ENCODE measurements around the gene MPV17L2.
A peak's percentile ranks its signal among the peaks of the same experiment; 100 is the strongest.

The MPV17L2 gene

GRCh38 chr19:18192673-18193387 lies at the start of gene MPV17L2:
MPV17L2 (plus strand) TSS chr19:18193218; CDS start chr19:18193282, 64 bp downstream.
- Histone ChIP-seq H3K27ac (ENCODE audit: low read depth, low read length) (peak within 1 kb of the TSS; percentile 87), H3F3A (ENCODE audit: control insufficient read depth, insufficient read depth) (peaks cover 33% of the 10 kb centered on the region), H3K36me3 (ENCODE audit: control insufficient read depth, low read length) (peaks cover 20% of the 10 kb centered on the region), H3K9me2 (replicated peaks; ENCODE audit: control insufficient read depth, low read length) (no peaks in the 10 kb centered on the region), H3K4me3 (ENCODE audit: low read length) (peak within 1 kb of the TSS; percentile 94), H4K20me1 (ENCODE audit: control insufficient read depth, insufficient read depth, low read depth, low read length) (no peaks in the 10 kb centered on the region; the same call in 1 of the 2 replicates), H3K4me2 (ENCODE audit: low read length) (peak within 1 kb of the TSS; percentile 91), H3K79me2 (ENCODE audit: control insufficient read depth, low read length) (peaks cover 15% of the 10 kb centered on the region), H3K4me1 (ENCODE audit: control insufficient read depth, low read length) (peaks cover 56% of the 10 kb centered on the region), H3K9me3 (ENCODE audit: control insufficient read depth, insufficient read depth, low read length) (no peaks in the 10 kb centered on the region), H3K27me3 (ENCODE audit: control insufficient read depth, low read length) (no peaks in the 10 kb centered on the region)
- TF ChIP-seq EZH2phosphoT487 (IDR thresholded peaks at IDR 0.05; ENCODE audit: borderline replicate concordance, low read length) (no peak), CTCF (IDR thresholded peaks at IDR 0.05; ENCODE audit: low read depth, low read length, poor library complexity, severe bottlenecking) (no peak)

DNA sequence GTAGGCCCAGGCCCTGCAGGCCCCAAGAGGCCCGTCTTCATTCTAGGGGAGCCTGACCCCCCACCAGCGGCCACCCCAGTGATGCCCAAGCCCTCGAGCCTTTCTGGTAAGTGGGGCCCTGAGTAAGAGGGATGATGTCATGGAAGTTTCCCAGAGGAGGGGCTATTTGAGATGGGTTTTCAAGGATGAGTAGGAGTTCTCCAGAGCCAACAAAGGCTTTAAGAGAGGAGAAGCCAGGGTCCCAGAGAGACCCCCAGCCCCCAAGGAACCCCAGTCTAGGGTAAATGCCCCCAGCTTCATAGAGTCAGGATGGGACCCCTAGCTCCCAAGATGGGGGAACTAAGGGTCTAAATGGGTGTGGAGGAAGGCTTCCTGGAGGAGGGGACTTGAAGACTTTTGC lies 49.1 kb upstream of the MPV17L2 start:
- Histone ChIP-seq H3F3A (ENCODE audit: control insufficient read depth, insufficient read depth) (no peaks in the 10 kb centered on the region), H3K36me3 (ENCODE audit: control insufficient read depth, low read length) (peaks cover 42% of the 10 kb centered on the region), H4K20me1 (ENCODE audit: control insufficient read depth, insufficient read depth, low read depth, low read length) (no peaks in the 10 kb centered on the region), H3K27me3 (ENCODE audit: control insufficient read depth, low read length) (no peaks in the 10 kb centered on the region), H3K4me3 (ENCODE audit: low read length) (no peak overlapping the region), H3K9me3 (ENCODE audit: control insufficient read depth, insufficient read depth, low read length) (no peaks in the 10 kb centered on the region), H3K79me2 (ENCODE audit: control insufficient read depth, low read length) (no peaks in the 10 kb centered on the region), H3K4me1 (ENCODE audit: control insufficient read depth, low read length) (no peaks in the 10 kb centered on the region), H3K27ac (ENCODE audit: low read depth, low read length) (no peak overlapping the region), H3K4me2 (ENCODE audit: low read length) (no peak overlapping the region), H3K9me2 (replicated peaks; ENCODE audit: control insufficient read depth, low read length) (no peaks in the 10 kb centered on the region)
- no peak for TF ChIP-seq EZH2phosphoT487 (IDR thresholded peaks at IDR 0.05; ENCODE audit: borderline replicate concordance, low read length)
- no peak for TF ChIP-seq CTCF (IDR thresholded peaks at IDR 0.05; ENCODE audit: low read depth, low read length, poor library complexity, severe bottlenecking)

DNA sequence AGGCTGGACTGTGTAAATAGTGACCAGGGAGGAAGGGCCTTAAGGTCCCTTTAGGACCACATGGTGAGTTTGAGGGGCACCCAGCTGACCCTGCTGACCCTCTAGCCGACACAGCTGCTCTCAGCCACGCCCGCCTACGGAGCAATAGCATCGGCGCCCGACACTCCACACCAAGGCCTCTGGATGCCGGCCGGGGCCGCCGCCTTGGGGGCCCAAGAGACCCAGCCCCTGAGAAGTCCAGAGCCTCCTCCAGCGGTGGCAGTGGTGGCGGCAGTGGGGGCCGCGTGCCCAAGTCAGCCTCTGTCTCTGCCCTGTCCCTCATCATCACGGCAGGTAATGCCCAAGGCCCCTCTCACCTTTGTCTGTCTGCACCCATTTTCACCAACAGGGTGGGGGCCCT lies 48.7 kb upstream of the MPV17L2 start:
- no peaks in the 10 kb centered on the region for H3K9me2 ChIP-seq (replicated peaks; ENCODE audit: control insufficient read depth, low read length)
- no peaks in the 10 kb centered on the region for H3K9me3 ChIP-seq (ENCODE audit: control insufficient read depth, insufficient read depth, low read length)
- no peaks in the 10 kb centered on the region for H3K79me2 ChIP-seq (ENCODE audit: control insufficient read depth, low read length)
- H3K27me3 ChIP-seq (ENCODE audit: control insufficient read depth, low read length): no peaks in the 10 kb centered on the region
- H3F3A ChIP-seq (ENCODE audit: control insufficient read depth, insufficient read depth): no peaks in the 10 kb centered on the region
- H3K27ac ChIP-seq (ENCODE audit: low read depth, low read length): no peak overlapping the region
- peaks cover 41% of the 10 kb centered on the region for H3K36me3 ChIP-seq (ENCODE audit: control insufficient read depth, low read length)
- no peaks in the 10 kb centered on the region for H4K20me1 ChIP-seq (ENCODE audit: control insufficient read depth, insufficient read depth, low read depth, low read length)
- H3K4me2 ChIP-seq (ENCODE audit: low read length): no peak overlapping the region
- H3K4me3 ChIP-seq (ENCODE audit: low read length): no peak overlapping the region
- TF ChIP-seq EZH2phosphoT487 (IDR thresholded peaks at IDR 0.05; ENCODE audit: borderline replicate concordance, low read length) (no peak), CTCF (IDR thresholded peaks at IDR 0.05; ENCODE audit: low read depth, low read length, poor library complexity, severe bottlenecking) (no peak)
- no peaks in the 10 kb centered on the region for H3K4me1 ChIP-seq (ENCODE audit: control insufficient read depth, low read length)
